GM12875 (cell line): ENCODE measurements around the gene ZFX.

Source experiments
- H3K4me3 ChIP-seq: one replicate; pipeline ENCODE4 v1.5.1; 2011; ENCODE audit warnings: low read depth, low read length, control low read depth
- TF ChIP-seq, protein P1 (sequence below): IDR thresholded peaks from 2 replicates; pipeline ENCODE4 v1.5.1; 2011; ENCODE audit warnings: low read depth, mild to moderate bottlenecking, control low read depth, inconsistent platforms, low read length, moderate library complexity, borderline replicate concordance; ENCODE audit not compliant: insufficient read depth

The ZFX gene

DNA sequence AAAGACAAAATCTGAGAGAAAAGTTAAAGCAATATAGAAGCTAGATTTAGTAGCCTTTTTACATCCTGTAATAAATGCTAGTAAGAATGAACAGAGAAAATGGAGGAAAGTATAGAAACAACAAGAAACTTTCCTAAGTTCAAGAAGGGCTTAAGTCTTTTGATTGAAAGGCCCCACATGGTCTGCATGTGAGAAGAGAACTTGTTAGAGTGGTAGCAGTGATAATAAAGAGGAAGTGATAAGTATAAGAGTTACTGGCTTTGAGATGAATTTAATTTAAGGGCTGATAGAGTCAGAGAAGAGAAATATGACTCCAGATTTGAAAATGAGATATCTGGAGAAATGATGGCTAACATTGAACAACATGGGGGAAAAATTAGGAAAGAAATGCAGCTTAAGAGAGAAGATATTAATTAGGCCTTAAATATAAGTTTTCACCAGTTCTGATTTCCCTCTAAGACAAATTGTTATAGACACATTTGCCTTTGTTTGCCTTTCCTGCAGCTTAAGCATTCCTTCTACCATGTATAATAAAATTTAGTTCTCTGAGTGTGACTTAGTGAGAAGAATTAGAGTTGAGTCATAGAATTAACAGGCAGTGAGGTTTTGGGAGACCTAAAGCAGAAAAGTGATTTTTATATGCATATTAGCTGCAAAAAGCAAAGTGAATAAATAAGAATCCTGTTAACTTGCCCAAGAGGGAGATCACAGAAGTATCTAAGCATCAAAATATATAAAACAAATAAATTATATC is 18.4 kb downstream of the ZFX start:
- TF ChIP-seq, protein P1, sequence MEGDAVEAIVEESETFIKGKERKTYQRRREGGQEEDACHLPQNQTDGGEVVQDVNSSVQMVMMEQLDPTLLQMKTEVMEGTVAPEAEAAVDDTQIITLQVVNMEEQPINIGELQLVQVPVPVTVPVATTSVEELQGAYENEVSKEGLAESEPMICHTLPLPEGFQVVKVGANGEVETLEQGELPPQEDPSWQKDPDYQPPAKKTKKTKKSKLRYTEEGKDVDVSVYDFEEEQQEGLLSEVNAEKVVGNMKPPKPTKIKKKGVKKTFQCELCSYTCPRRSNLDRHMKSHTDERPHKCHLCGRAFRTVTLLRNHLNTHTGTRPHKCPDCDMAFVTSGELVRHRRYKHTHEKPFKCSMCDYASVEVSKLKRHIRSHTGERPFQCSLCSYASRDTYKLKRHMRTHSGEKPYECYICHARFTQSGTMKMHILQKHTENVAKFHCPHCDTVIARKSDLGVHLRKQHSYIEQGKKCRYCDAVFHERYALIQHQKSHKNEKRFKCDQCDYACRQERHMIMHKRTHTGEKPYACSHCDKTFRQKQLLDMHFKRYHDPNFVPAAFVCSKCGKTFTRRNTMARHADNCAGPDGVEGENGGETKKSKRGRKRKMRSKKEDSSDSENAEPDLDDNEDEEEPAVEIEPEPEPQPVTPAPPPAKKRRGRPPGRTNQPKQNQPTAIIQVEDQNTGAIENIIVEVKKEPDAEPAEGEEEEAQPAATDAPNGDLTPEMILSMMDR: no peak

GRCh38 chrX:24168807-24169206 is 19.3 kb downstream of the ZFX start:
- no peak overlapping the region for H3K4me3 ChIP-seq
- TF ChIP-seq, protein P1: no peak

More for the DNA sequence above, 18.4 kb downstream of the ZFX start:
- no peak overlapping the region for H3K4me3 ChIP-seq

DNA sequence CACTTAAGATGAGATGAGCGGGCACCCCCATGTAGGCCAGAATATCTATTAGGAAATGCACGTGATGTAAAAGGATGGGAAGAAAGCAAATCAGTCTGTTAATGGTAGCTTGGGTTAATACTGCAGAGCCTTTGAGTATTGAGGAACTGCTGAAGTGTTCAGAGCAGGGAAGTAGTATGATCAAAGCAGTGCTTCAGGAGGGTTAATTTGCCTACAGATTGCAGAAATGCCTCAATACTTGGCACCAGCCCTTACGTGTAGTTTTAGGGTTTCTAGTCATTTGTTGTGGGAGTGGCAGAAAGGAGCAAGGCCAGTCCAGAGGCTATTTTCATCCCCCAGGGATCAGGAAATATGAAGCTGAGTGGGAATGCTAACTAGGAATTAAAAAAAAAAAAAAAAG is 19.7 kb downstream of the ZFX start:
- H3K4me3 ChIP-seq: no peak overlapping the region
- TF ChIP-seq, protein P1: no peak

DNA sequence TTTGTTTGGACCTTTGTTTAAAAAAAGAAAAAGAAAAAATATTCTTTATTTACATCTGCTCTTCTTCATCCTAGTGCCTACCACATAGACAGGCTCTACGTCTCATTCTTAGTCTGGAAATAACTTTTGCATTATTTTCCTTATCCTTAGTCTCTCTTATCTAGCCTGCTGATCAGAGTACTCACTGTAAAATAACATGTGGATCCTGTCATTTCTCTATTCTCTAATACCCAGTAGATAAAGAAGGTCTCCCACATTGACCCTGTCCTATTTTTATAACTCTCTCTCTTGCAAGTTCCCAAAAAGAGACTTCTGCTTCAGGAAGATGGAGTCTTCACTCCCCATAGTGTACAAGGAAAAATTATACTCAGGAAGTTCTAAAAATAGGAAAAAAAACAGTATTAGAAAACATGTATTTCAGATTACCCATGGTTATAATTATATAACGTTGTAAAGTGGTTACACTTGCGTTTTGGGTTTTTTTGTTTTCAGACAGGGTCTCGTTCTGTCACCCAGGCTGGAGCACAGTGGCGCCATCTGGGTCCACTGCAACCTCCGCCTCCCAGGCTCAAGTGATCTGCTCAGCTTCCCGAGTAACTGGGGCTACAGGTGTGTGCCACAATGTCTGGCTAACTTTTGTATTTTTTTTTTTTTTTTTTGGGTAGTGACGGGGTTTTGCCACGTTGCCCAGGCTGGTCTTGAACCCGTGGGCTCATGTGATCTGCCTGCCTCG is 23.8 kb downstream of the ZFX start:
- no peak overlapping the region for H3K4me3 ChIP-seq
- TF ChIP-seq, protein P1: no peak

GRCh38 chrX:24175276-24175675 is 25.7 kb downstream of the ZFX start:
- TF ChIP-seq, protein P1: no peak
- H3K4me3 ChIP-seq: no peak overlapping the region

DNA sequence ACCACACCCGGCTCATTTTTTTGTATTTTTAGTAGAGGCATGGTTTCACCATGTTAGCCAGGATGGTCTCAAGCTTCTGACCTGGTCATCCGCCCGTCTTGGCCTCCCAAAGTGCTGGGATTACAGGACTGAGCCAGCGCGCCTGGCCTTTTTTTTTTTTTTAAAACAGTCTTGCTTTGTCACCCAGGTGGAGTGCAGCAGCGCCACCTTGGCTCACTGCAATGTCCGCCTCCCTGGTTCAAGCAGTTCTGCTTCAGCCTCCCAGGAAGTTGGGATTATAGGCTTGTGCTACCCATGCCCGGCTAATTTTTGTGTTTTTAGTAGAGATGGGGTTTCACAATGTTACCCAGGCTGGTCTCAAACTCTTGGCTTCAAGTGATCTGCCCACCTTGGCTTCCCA is 28.9 kb downstream of the ZFX start:
- TF ChIP-seq, protein P1: no peak
- H3K4me3 ChIP-seq: no peak overlapping the region

DNA sequence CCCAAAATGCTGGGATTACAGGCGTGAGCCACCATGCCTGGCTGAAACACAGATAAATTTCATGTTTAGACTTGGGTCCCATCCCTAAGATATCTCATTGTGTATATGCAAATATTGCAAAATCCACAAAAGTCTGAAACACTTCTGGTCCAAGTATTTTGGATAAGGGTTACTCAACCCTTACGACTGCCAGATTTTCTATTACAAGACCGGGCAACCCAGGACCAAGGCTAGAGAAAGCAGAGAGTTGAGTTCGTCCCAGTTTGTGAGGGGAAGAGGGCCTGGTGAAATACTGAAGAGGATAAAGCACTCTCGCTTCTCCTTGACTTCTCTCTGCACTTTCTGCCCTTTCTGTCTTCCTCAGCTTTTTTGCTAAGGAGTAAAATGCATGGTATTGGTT is 34.5 kb downstream of the ZFX start:
- no peak overlapping the region for H3K4me3 ChIP-seq
- TF ChIP-seq, protein P1: no peak
